ENCODE measurements around the gene SLC39A9. TPM values are rescaled to one million over a fixed set of nuclear protein-coding genes. Genes with fewer than 3 reads are reported as not detected.

The SLC39A9 gene
- total and polyA plus RNA-seq, 5 experiments from 2014 or later, result 12.5 to 35.9 (median 17.1) TPM

DNA sequence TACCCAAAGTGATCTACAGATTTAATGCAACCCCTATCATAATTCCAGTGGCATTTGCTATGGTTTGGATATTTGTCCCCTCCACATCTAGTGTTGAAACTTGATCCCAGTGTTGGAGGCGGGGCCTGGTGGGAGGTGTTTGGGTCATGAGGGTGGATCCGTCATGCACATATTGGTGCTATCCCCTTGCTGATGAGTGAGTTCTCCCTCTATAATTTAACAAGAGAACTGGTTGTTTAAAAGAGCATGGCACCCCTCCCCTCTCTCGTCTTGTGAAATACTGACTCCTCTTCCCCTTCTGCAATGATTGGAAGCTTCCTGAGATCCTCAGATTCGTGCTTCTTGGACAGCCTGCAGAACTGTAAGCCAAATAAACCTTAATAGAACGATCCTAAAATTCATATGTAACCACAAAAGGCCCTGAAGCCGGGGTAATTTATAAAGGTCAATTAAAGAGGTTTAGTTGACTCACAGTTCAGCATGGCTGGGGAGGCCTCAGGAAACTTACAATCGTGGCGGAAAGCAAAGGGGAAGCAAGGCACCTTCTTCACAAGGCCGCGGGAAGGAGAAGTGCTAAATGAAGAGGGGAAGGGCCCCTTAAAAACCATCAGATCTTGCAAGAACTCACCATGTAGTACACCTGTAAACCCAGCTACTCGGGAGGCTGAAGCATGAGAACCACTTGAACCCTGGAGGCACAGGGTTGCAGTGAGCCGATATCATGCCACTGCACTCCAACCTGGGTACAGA, 41.2 kb downstream of the SLC39A9 start:
- DNase-seq (no peak), ATAC-seq (no peak)
- H3K27me3 Mint-ChIP-seq, result no peaks in the 10 kb centered on the region
- H3K27ac Mint-ChIP-seq, result no peak overlapping the region
- no peaks in the 10 kb centered on the region for H3K9me3 Mint-ChIP-seq
- peaks cover 7 to 17% (median 12%) of the 10 kb centered on the region in 4 donors for H3K4me1 Mint-ChIP-seq
- POLR2A ChIA-PET, result no interaction called here
- peaks cover 0 to 44% (median 33%) of the 10 kb centered on the region in 3 donors for H3K36me3 Mint-ChIP-seq
- H3K4me3 Mint-ChIP-seq, result no peak overlapping the region

DNA sequence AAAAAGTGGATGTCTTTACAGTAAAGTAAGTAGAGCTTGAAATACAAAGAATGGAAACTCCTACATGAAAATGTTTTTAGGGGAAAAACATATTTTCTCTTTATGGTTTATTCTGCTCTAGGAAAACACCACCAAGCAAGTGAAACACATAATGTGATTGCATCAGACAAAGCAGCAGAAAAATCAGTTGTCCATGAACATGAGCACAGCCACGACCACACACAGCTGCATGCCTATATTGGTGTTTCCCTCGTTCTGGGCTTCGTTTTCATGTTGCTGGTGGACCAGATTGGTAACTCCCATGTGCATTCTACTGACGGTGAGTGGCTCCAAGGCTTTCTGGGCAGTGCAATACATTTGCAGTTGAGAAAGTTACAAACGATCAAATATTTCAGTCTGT, 43.5 kb downstream of the SLC39A9 start:
- Mint-ChIP-seq H3K36me3 (peaks cover 0 to 59% (median 28%) of the 10 kb centered on the region in 3 donors), H3K4me3 (no peak overlapping the region)
- POLR2A ChIA-PET, result no interaction called here

GRCh38 chr14:69443296-69443805, 44.9 kb downstream of the SLC39A9 start:
- peaks cover 0 to 10% (median 5%) of the 10 kb centered on the region in 4 donors for H3K4me1 Mint-ChIP-seq
- POLR2A ChIA-PET, result no interaction called here
- DNase-seq, result no peak
- ATAC-seq, result no peak
- H3K36me3 Mint-ChIP-seq, result peaks cover 0 to 67% (median 30%) of the 10 kb centered on the region in 3 donors
- H3K4me3 Mint-ChIP-seq, result no peak overlapping the region
- H3K27ac Mint-ChIP-seq, result no peak overlapping the region
- H3K9me3 Mint-ChIP-seq, result no peaks in the 10 kb centered on the region
- H3K27me3 Mint-ChIP-seq, result no peaks in the 10 kb centered on the region

More for the DNA sequence above, 43.5 kb downstream of the SLC39A9 start:
- Mint-ChIP-seq H3K27me3 (no peaks in the 10 kb centered on the region), H3K4me1 (peaks cover 0 to 10% (median 6%) of the 10 kb centered on the region in 4 donors), H3K27ac (no peak overlapping the region), H3K9me3 (no peaks in the 10 kb centered on the region)
- ATAC-seq (no peak), DNase-seq (no peak)

DNA sequence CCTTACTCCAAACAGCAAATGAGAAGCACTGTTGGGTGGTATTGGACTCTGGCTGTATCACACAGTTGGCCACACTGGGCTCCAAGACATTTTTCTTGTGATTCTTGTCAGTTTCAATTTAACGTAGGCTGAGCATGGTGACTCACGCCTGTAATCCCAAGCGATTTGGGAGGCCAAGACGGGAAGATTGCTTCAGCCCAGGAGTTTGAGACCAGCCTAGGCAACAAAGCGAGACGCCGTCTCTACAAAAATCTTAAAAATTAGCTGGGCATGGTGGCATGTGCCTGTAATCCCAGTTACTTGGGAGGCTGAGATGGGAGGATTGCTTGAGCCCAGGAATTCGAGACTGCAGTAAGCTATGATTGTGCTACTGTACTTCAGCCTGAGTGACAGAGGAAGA, 50.7 kb downstream of the SLC39A9 start:
- DNase-seq, result no peak
- Mint-ChIP-seq H3K4me1 (peaks cover 0 to 2% (median under 1%) of the 10 kb centered on the region in 4 donors), H3K27ac (peak overlapping the region in 1 of 10 donors; percentile 24), H3K9me3 (no peaks in the 10 kb centered on the region), H3K27me3 (no peaks in the 10 kb centered on the region), H3K4me3 (no peak overlapping the region), H3K36me3 (peaks cover 0 to 52% (median 9%) of the 10 kb centered on the region in 3 donors)
- POLR2A ChIA-PET, result no interaction called here
- no peak for ATAC-seq

- POLR2A ChIA-PET, result no interaction called here
- DNase-seq (no peak), ATAC-seq (no peak)
- Mint-ChIP-seq H3K27ac (peak overlapping the region in 1 of 10 donors; percentile 51), H3K9me3 (no peaks in the 10 kb centered on the region), H3K4me1 (peaks cover 0 to 1% (median 0%) of the 10 kb centered on the region in 4 donors), H3K4me3 (no peak overlapping the region), H3K27me3 (no peaks in the 10 kb centered on the region), H3K36me3 (peaks cover 0 to 59% (median 10%) of the 10 kb centered on the region in 3 donors)
Observed at GRCh38 chr14:69451941-69452340, 53.4 kb downstream of the SLC39A9 start.

DNA sequence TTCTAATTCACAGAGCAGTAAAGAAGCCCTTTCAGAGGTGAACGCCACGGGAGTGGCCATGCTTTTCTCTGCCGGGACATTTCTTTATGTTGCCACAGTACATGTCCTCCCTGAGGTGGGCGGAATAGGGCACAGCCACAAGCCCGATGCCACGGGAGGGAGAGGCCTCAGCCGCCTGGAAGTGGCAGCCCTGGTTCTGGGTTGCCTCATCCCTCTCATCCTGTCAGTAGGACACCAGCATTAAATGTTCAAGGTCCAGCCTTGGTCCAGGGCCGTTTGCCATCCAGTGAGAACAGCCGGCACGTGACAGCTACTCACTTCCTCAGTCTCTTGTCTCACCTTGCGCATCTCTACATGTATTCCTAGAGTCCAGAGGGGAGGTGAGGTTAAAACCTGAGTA, 59.9 kb downstream of the SLC39A9 start:
- ATAC-seq (no peak), DNase-seq (no peak)
- no peaks in the 10 kb centered on the region for H3K4me1 Mint-ChIP-seq
- no peak overlapping the region for H3K4me3 Mint-ChIP-seq
- H3K9me3 Mint-ChIP-seq, result no peaks in the 10 kb centered on the region
- H3K27me3 Mint-ChIP-seq, result no peaks in the 10 kb centered on the region
- peak overlapping the region in 1 of 10 donors; percentile 14 for H3K27ac Mint-ChIP-seq
- POLR2A ChIA-PET, result no interaction called here
- peaks cover 5 to 75% (median 19%) of the 10 kb centered on the region in 3 donors for H3K36me3 Mint-ChIP-seq

GRCh38 chr14:69459122-69459521, 60.6 kb downstream of the SLC39A9 start:
- peaks cover 5 to 72% (median 19%) of the 10 kb centered on the region in 3 donors for H3K36me3 Mint-ChIP-seq
- POLR2A ChIA-PET, result no interaction called here
- H3K4me3 Mint-ChIP-seq, result no peak overlapping the region
- H3K27ac Mint-ChIP-seq, result no peak overlapping the region
- H3K27me3 Mint-ChIP-seq, result no peaks in the 10 kb centered on the region
- H3K4me1 Mint-ChIP-seq, result no peaks in the 10 kb centered on the region
- no peak for ATAC-seq
- no peaks in the 10 kb centered on the region for H3K9me3 Mint-ChIP-seq
- no peak for DNase-seq

- ATAC-seq, result peak; percentile 64 to 77
- peak in 8 of 10 donors; percentile 17 to 57 (median 38) for DNase-seq
- Mint-ChIP-seq H3K36me3 (peaks cover 5 to 63% (median 17%) of the 10 kb centered on the region in 3 donors), H3K4me1 (no peaks in the 10 kb centered on the region), H3K27me3 (no peaks in the 10 kb centered on the region), H3K4me3 (no peak overlapping the region), H3K9me3 (no peaks in the 10 kb centered on the region), H3K27ac (no peak overlapping the region)
- POLR2A ChIA-PET, result interaction anchor here (0.7 kb wide), 1 partner anchor 9 kb away, joined by 3 read pairs; no protein-coding TSS in a partner anchor
Observed at GRCh38 chr14:69460093-69460701, 61.7 kb downstream of the SLC39A9 start.

GRCh38 chr14:69464379-69464778, 65.9 kb downstream of the SLC39A9 start:
- H3K27me3 Mint-ChIP-seq, result no peaks in the 10 kb centered on the region
- peaks cover 0 to 26% (median 5%) of the 10 kb centered on the region in 3 donors for H3K36me3 Mint-ChIP-seq
- DNase-seq (no peak), ATAC-seq (no peak)
- H3K9me3 Mint-ChIP-seq, result no peaks in the 10 kb centered on the region
- H3K4me3 Mint-ChIP-seq, result no peak overlapping the region
- POLR2A ChIA-PET, result no interaction called here
- no peaks in the 10 kb centered on the region for H3K4me1 Mint-ChIP-seq
- H3K27ac Mint-ChIP-seq, result no peak overlapping the region

DNA sequence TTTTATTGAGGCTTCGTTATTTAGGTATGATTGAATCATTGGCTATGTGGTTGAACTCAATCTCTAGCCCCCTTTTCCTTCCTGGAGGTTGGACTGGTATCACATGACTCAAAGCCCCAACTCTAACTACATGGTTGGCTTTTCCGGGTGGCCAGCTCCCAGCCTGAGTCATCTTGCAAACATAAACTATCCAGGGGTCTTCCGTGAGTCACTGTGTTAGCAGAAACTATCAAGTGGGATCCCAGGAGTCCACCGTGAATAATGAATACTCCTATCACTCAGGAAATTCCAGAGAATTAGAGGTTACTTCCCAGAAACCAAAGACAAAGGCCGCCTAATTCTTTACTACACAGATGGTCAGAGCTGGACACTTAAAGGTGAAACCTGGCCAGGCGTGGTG, 66.3 kb downstream of the SLC39A9 start:
- Mint-ChIP-seq H3K36me3 (peaks cover 0 to 21% (median 5%) of the 10 kb centered on the region in 3 donors), H3K4me3 (no peak overlapping the region), H3K27ac (no peak overlapping the region), H3K4me1 (no peaks in the 10 kb centered on the region), H3K9me3 (no peaks in the 10 kb centered on the region), H3K27me3 (no peaks in the 10 kb centered on the region)
- DNase-seq (no peak), ATAC-seq (no peak)
- POLR2A ChIA-PET, result no interaction called here

DNA sequence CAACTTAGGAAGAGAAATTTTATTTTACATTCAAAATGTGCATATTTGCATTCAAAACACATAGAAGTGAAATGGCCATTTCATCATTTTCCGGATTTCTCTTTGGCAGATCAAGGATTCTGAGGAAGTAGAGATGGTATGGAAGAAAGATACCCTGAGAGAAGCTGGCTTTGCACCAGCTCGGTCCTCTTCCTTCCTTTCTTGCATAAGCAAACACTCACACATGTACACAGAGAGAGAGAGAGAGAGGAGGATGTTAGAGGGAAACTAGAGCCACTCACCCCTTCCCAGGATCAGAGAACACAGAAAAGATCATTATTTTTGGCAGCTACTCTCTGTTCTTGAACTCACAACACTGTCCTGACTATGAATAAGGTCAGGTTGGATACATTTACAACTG, 70.5 kb downstream of the SLC39A9 start:
- Mint-ChIP-seq H3K4me1 (no peaks in the 10 kb centered on the region), H3K36me3 (peaks cover 0 to 7% (median 0%) of the 10 kb centered on the region in 3 donors), H3K27ac (peak overlapping the region in 1 of 10 donors; percentile 69), H3K27me3 (no peaks in the 10 kb centered on the region), H3K9me3 (no peaks in the 10 kb centered on the region), H3K4me3 (no peak overlapping the region)
- DNase-seq (no peak), ATAC-seq (no peak)
- POLR2A ChIA-PET, result no interaction called here

GRCh38 chr14:69471436-69471835, 72.9 kb downstream of the SLC39A9 start:
- ATAC-seq (no peak), DNase-seq (no peak)
- Mint-ChIP-seq H3K4me1 (no peaks in the 10 kb centered on the region), H3K36me3 (peaks cover 0 to 6% (median 0%) of the 10 kb centered on the region in 3 donors), H3K4me3 (no peak overlapping the region), H3K27me3 (peaks cover 0 to under 1% (median 0%) of the 10 kb centered on the region in 5 donors), H3K9me3 (no peaks in the 10 kb centered on the region), H3K27ac (no peak overlapping the region)
- POLR2A ChIA-PET, result interaction anchor here (0.7 kb wide), 1 partner anchor 568 kb away, joined by 4 read pairs; no protein-coding TSS in a partner anchor

DNA sequence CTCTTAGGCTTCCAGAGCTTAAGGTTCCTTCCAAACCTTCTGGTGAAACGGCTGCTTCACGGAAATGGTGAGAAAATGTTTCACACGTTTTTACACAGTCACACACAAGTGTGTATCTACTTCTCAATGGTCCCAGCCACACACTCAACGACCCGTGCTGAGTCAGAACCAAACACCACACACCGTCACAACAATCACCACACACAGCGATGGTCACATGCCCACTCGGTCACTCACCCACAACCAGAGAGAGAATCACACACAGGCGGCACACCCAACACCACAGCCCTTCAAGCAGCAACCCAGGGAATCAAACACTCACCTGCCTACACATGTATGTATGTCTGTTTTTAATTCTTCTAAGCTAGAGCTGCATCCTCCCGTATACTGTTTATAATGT, 73.4 kb downstream of the SLC39A9 start:
- ATAC-seq (no peak), DNase-seq (no peak)
- peaks cover 0 to 6% (median 0%) of the 10 kb centered on the region in 3 donors for H3K36me3 Mint-ChIP-seq
- POLR2A ChIA-PET, result no interaction called here
- peak overlapping the region in 1 of 10 donors; percentile 40 for H3K27ac Mint-ChIP-seq
- H3K9me3 Mint-ChIP-seq, result no peaks in the 10 kb centered on the region
- peaks cover 0 to 2% (median 0%) of the 10 kb centered on the region in 5 donors for H3K27me3 Mint-ChIP-seq
- no peaks in the 10 kb centered on the region for H3K4me1 Mint-ChIP-seq
- no peak overlapping the region for H3K4me3 Mint-ChIP-seq

Data from naive thymus-derived CD8-positive, alpha-beta T cell (primary cell).